Esophagus (tissue), 2 donors: ENCODE results near the gene SLC44A1. TPM values are rescaled to one million over a fixed set of nuclear protein-coding genes. Genes with fewer than 3 reads are reported as not detected.

Experiments
- H3K27ac ChIP-seq, 2 donors: one replicate each; pipeline ENCODE4 v1.5.1; 2013; ENCODE audit warnings: low read depth in 2 of 2, mild to moderate bottlenecking in 2 of 2, inconsistent platforms in 1 of 2, low read length in 1 of 2, moderate library complexity in 1 of 2
- H3K27me3 ChIP-seq, 2 donors: one replicate each; pipeline ENCODE4 v1.6.1; 2013; ENCODE audit warnings: low read length in 2 of 2, control low read depth in 1 of 2, mild to moderate bottlenecking in 1 of 2; ENCODE audit not compliant: insufficient read depth in 2 of 2, control insufficient read depth in 1 of 2
- H3K36me3 ChIP-seq, 2 donors: one replicate each; pipeline ENCODE4 v1.6.1; 2013; ENCODE audit warnings: low read length in 1 of 2; ENCODE audit not compliant: control insufficient read depth in 2 of 2, insufficient read depth in 2 of 2
- H3K4me1 ChIP-seq, 2 donors: one replicate each; pipeline ENCODE4 v1.6.1; 2013; ENCODE audit warnings: low read length in 1 of 2; ENCODE audit not compliant: control insufficient read depth in 2 of 2, insufficient read depth in 2 of 2
- H3K4me3 ChIP-seq, 2 donors: one replicate each; pipeline ENCODE4 v1.5.1; 2013; ENCODE audit warnings: low read length in 2 of 2, mild to moderate bottlenecking in 2 of 2, low read depth in 1 of 2, moderate library complexity in 1 of 2
- H3K9me3 ChIP-seq, 2 donors: one replicate each; pipeline ENCODE4 v1.6.1; 2013; ENCODE audit warnings: mild to moderate bottlenecking in 2 of 2, low read depth in 1 of 2, low read length in 1 of 2, moderate library complexity in 1 of 2; ENCODE audit not compliant: control insufficient read depth in 2 of 2, insufficient read depth in 1 of 2
- WGBS, 2 donors: extraction: QIAGEN DNeasy Blood & Tissue Kit; methylation state at CpG; one replicate each; pipeline ENCODE4 v1.1.7; 2013; 5-methylcytosine and 5-hydroxymethylcytosine counted together
- polyA plus RNA-seq, 2 donors: library from polyadenylated mRNA; stranded (reverse); fragments of 200-250 nt; gene quantifications; one replicate each; pipeline ENCODE4 v1.2.3, GENCODE V29; 2013
- donor health status: healthy with polysubstance abuse.
- donor health status: Bipolar disorder and iron deficiency.

The SLC44A1 gene
- polyA plus RNA-seq, 2 donors = 8.2 to 9.6 TPM

DNA sequence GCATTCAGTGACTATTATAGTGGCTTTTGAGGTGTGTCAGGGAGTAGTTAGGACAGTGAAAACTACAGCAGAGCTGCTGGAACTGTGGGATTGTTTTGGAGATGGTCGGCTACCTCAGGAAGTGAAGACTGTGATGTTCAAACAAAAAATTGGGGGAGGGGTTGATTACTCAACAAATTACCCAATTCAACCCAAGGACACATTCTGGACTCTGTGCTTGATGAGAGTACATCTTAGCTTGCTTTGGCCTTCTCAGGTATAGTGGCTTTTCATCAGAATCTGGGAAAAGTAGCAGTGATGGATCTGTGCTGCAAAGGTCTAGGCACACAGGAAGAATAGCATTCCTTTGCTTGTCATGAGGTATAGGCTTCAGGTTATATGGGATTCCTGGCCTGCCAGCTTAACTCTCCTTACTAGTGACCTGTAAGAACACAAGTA is 47.0 kb downstream of the SLC44A1 start:
- Histone ChIP-seq H3K4me1 (no peaks in the 10 kb centered on the region), H3K9me3 (no peaks in the 10 kb centered on the region), H3K27me3 (no peaks in the 10 kb centered on the region), H3K36me3 (no peaks in the 10 kb centered on the region), H3K4me3 (no peak overlapping the region), H3K27ac (no peak overlapping the region)
- WGBS, 2 donors = 50 to 60% methylated on average over 1 of the region's 1 CpG

DNA sequence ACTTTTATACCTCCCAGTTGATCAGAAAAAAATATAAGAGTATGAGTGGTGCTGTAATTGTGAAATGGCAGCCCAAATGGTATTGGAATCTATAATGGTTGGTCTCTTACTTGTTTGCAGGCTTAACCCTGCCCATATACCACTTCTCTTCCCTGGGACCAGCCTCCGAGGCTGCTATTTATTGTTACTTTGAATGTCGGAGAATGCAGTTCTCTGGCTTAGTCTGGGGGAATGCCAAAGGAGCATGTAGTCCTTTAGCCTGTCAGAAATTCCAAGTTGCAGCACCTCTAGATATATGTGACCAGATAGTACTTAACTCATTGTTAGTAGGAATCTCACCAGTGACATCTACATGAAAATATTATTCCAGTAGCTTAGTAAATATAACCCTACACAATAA is 47.5 kb downstream of the SLC44A1 start:
- no peaks in the 10 kb centered on the region for H3K27me3 ChIP-seq
- 80 to 85% methylated on average over 2 of the region's 2 CpGs for WGBS, 2 donors
- no peaks in the 10 kb centered on the region for H3K9me3 ChIP-seq
- H3K4me3 ChIP-seq = no peak overlapping the region
- no peaks in the 10 kb centered on the region for H3K36me3 ChIP-seq
- no peaks in the 10 kb centered on the region for H3K4me1 ChIP-seq
- no peak overlapping the region for H3K27ac ChIP-seq

DNA sequence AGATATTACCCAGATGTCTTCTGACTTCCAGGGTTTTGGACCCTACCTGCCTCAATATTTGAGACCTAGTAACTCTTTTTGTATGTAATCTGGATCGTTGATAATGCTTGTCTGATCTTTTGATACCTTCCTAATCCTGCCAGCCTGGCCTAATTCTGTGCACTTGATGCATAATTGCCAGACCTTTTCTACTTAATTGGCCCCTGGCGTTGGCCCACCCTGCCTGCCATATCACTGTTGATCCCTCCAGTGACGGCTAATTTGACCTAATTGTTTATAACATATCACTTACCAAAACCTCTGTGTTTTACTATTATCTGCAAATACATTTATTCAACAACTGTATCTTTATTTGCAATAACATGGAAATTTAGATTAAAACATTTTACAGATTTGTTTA is 49.0 kb downstream of the SLC44A1 start:
- no peaks in the 10 kb centered on the region for H3K4me1 ChIP-seq

DNA sequence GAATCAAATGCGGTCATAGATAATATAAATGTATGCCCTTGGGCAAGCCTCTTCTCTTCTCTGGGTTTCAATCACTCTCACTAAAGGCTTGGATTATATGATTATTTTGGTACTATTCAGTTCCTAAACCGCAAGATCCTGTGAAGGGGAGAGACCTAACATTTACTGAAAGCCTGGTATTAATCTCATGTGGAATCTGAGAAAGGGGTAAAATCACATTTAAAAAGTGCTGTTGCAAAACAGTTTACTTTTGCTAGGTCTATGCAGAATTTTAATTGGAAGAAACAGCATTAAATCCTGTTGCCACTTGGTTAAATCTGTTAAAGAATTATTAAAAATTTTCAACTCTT is 50.7 kb downstream of the SLC44A1 start:
- 92% methylated on average over 2 of the region's 2 CpGs for WGBS, 2 donors
- Histone ChIP-seq H3K36me3 (peaks cover 0 to 5% of the 10 kb centered on the region in 2 donors), H3K4me3 (no peak overlapping the region), H3K27ac (no peak overlapping the region), H3K9me3 (no peaks in the 10 kb centered on the region), H3K27me3 (no peaks in the 10 kb centered on the region), H3K4me1 (no peaks in the 10 kb centered on the region)

More for the DNA sequence above, 49.0 kb downstream of the SLC44A1 start:
- Histone ChIP-seq H3K4me3 (no peak overlapping the region), H3K9me3 (no peaks in the 10 kb centered on the region), H3K36me3 (no peaks in the 10 kb centered on the region), H3K27me3 (no peaks in the 10 kb centered on the region), H3K27ac (no peak overlapping the region)
- 67 to 78% methylated on average over 3 of the region's 3 CpGs for WGBS, 2 donors

DNA sequence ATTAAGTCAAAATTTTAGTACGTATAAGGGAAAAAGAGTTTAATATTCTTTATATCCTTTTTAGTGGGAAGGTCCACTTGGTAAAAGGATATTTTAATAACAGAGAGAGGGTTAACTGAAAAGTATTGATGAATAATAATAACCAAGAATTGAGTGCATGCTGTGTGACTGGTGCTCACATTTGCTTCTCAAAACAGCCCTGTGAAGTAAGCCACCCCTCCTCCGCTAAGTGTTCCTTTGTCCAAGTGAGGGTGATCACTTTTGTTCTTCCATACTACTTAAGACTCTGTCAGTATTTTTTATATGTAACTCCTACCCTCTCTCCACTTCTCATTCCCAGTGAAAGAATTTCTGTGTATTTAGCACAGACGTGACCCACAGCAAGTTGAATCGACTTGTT is 51.5 kb downstream of the SLC44A1 start:
- H3K4me3 ChIP-seq = no peak overlapping the region
- H3K27ac ChIP-seq = no peak overlapping the region
- peaks cover 0 to 5% of the 10 kb centered on the region in 2 donors for H3K36me3 ChIP-seq
- no peaks in the 10 kb centered on the region for H3K4me1 ChIP-seq
- H3K9me3 ChIP-seq = no peaks in the 10 kb centered on the region
- no peaks in the 10 kb centered on the region for H3K27me3 ChIP-seq
- WGBS, 2 donors = 82 to 85% methylated on average over 4 of the region's 4 CpGs

DNA sequence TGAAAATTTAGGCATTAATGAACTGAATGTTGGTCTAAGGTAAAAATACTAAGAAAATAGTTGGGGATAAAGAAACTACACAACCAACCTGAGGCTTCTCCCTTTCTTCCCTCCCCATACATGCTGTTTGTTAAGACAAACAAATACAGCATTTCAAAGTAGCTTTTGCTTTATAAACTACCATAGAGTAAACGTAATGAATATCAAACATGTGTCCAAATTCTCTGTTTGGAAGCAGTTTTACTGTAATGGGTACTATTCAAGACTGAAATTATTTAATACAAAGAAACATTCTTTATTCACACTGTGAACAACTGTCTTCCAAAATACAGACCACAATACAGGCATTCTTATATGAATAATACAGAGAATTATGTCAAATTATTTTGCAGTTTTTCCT is 52.0 kb downstream of the SLC44A1 start:
- peaks cover 0 to 5% of the 10 kb centered on the region in 2 donors for H3K36me3 ChIP-seq
- no peak overlapping the region for H3K27ac ChIP-seq
- H3K4me1 ChIP-seq = no peaks in the 10 kb centered on the region
- no peaks in the 10 kb centered on the region for H3K27me3 ChIP-seq
- no peaks in the 10 kb centered on the region for H3K9me3 ChIP-seq
- WGBS, 2 donors = 54 to 63% methylated on average over 1 of the region's 1 CpG
- no peak overlapping the region for H3K4me3 ChIP-seq

DNA sequence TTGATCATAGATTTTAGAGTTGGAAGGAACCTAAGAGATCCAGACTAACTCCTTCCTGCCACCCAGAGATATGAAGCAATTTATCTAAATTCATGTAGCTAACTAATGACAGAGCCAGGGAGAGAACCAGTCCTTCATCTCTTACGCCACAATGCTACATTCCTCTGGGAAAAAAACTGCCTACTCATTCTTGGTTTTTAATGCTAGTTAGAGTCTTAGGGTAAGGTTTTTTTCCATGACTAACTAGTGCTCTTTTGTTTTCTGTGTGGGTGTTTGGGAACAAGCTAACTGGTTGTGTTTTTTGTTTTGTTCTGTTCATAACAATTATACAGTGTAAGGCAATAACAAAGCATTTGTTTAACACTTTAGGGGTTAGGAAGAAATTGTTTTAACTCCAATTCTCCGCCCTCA is 52.4 kb downstream of the SLC44A1 start:
- no peaks in the 10 kb centered on the region for H3K4me1 ChIP-seq
- WGBS, 2 donors = 25 to 51% methylated on average over 2 of the region's 2 CpGs
- H3K9me3 ChIP-seq = no peaks in the 10 kb centered on the region
- no peak overlapping the region for H3K27ac ChIP-seq
- no peaks in the 10 kb centered on the region for H3K27me3 ChIP-seq
- H3K36me3 ChIP-seq = peaks cover 0 to 5% of the 10 kb centered on the region in 2 donors
- H3K4me3 ChIP-seq = no peak overlapping the region

DNA sequence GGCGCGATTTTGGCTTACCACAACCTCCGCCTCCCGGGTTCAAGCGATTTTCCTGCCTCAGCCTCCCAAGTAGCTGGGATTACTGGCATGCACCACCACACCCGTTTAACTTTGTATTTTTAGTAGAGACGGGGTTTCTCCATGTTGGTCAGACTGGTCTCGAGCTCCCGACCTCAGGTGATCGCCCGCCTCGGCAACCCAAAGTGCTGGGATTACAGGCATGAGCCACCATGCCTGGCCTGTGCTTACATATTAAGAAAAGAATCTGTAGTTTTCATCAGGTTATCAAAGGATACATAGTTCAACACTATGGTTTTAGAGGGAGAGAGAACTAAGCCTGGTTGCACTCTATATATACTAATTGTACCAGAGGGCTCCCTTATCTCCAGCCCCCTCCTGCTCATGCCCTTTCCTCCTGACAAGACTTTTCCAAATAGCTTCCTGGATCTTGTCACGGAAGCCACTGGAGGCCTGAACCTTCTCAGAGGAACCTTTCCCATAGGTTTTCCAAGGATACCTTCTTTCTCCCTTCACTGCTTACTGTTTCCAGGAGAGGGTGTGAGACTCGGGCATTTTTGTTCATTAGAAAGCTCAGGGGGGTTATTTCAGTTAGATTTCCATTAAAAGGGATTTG is 53.1 kb downstream of the SLC44A1 start:
- Histone ChIP-seq H3K27me3 (no peaks in the 10 kb centered on the region), H3K4me3 (no peak overlapping the region), H3K9me3 (no peaks in the 10 kb centered on the region), H3K4me1 (no peaks in the 10 kb centered on the region), H3K27ac (peak overlapping the region; percentile 25 to 44), H3K36me3 (peaks cover 0 to 5% of the 10 kb centered on the region in 2 donors)
- 94 to 96% methylated on average over 14 of the region's 14 CpGs for WGBS, 2 donors

DNA sequence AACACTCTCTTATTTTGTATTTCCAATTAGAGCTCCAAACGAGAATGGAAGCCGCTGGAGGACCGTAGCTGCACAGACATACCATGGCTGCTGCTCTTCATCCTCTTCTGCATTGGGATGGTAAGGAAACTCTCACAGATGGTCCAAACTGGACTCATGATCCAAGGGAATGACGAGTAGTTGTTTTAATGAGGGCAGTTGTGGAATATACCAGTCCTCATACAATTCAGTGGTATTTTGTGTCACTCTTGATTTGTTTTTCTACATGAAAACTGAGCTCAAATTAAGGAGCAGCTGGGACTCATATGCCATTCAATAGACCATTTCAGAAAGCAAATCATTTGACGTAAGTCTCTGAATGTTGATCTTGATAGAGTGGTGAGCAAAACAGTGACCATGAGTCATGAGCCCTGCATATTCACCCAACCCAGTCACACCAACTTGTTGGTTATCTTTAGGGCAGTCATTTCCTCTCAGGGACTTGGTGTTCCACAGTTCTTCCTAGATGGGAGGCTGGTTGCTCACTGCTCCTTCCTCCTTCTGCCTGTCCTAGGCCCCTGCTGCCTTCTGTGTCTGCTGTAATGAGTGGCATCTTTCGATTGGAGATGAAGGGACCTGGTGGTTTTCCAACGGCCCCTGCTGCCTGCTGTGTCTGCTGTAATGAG is 54.9 kb downstream of the SLC44A1 start:
- H3K4me3 ChIP-seq = no peak overlapping the region
- H3K36me3 ChIP-seq = peaks cover 0 to 8% of the 10 kb centered on the region in 2 donors
- 87% methylated on average over 7 of the region's 7 CpGs for WGBS, 2 donors
- no peaks in the 10 kb centered on the region for H3K9me3 ChIP-seq
- H3K27me3 ChIP-seq = no peaks in the 10 kb centered on the region
- peak overlapping the region in 1 of 2 donors; percentile 69 for H3K27ac ChIP-seq
- H3K4me1 ChIP-seq = no peaks in the 10 kb centered on the region

DNA sequence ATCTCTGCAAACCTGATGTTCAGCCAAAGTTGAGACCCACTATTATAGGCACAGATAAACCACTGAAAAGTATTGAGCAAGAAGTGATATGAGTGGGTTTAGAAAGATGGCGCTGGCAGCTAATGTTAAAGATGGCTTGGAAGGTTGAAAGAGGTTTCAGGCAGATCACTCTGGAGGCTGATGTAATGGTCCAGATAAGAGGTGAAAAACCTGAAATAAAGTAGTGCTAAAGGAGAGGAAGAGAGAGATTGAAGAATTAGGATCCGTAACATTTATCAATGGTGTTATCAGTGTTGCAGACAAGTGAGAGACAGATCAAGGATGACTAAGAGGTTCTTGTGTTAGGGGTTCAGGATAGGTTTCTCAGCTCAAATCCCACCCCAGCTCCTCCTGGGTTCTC is 58.3 kb downstream of the SLC44A1 start:
- Histone ChIP-seq H3K4me1 (no peaks in the 10 kb centered on the region), H3K9me3 (no peaks in the 10 kb centered on the region), H3K27ac (no peak overlapping the region), H3K36me3 (peaks cover 0 to 8% of the 10 kb centered on the region in 2 donors), H3K27me3 (no peaks in the 10 kb centered on the region), H3K4me3 (no peak overlapping the region)
- 86 to 98% methylated on average over 2 of the region's 2 CpGs for WGBS, 2 donors
